Adipose tissue (tissue), 3 donors: ENCODE results near the gene RAB3A. TPM values are rescaled to one million over a fixed set of nuclear protein-coding genes. Genes with fewer than 3 reads are reported as not detected.

Source experiments
- H3K27ac ChIP-seq: one replicate; pipeline ENCODE4 v1.5.1; 2013; ENCODE audit warnings: low read depth, low read length
- WGBS, 3 donors: extraction: QIAGEN DNeasy Blood & Tissue Kit; methylation state at CpG; one replicate each; pipeline ENCODE4 v1.1.7; 2013; 5-methylcytosine and 5-hydroxymethylcytosine counted together
- polyA plus RNA-seq, 3 donors: library from polyadenylated mRNA; stranded (reverse); fragments of 200-250 nt; gene quantifications; one replicate each; pipeline ENCODE4 v1.2.3, GENCODE V29; 2013
- donor health status: healthy with polysubstance abuse.
- donor health status: Bipolar disorder and iron deficiency.
- donor health status: healthy.

RAB3A gene, protein sequence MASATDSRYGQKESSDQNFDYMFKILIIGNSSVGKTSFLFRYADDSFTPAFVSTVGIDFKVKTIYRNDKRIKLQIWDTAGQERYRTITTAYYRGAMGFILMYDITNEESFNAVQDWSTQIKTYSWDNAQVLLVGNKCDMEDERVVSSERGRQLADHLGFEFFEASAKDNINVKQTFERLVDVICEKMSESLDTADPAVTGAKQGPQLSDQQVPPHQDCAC
- polyA plus RNA-seq: 1 to 10 TPM in 2 of 3 donors, under 1 TPM in 1; 1.00 to 5.2 (median 1.5) TPM

DNA sequence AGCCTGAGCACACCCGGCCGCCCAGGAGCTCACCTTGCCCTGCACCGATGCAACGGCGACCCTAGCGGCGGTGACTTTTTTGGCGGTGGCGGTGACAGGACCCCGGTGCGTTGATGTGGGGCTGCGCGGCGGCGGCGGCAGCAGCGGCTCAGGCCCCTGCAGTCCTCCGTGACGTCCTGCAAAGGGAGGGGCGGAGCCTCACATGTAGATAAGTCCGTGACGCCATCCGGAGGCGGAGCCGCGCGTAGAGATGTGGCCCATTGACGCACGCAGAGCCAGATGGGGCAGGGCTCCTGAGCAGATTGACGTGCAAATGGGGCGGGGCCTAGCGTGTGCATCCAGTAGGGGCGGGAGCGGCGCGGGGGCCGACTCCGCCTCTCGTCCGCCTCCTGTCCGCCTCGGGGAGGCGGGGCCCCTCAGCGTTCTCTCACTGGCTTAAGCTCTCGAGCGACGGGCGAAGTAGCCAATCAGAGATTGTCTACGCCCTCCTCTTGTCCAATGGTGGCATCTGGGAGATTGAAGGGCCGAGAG lies at the start of gene RAB3A:
TSS of gene RAB3A (minus strand) at position 180 of the 531 bp plus-strand sequence. CDS start 1,302 bp downstream, outside the sequence.
- H3K27ac ChIP-seq: peak within 1 kb of the TSS; percentile 65
- 0 to 1% (median 0%) methylated on average over 47 to 50 of the region's 50 CpGs for WGBS, 3 donors

DNA sequence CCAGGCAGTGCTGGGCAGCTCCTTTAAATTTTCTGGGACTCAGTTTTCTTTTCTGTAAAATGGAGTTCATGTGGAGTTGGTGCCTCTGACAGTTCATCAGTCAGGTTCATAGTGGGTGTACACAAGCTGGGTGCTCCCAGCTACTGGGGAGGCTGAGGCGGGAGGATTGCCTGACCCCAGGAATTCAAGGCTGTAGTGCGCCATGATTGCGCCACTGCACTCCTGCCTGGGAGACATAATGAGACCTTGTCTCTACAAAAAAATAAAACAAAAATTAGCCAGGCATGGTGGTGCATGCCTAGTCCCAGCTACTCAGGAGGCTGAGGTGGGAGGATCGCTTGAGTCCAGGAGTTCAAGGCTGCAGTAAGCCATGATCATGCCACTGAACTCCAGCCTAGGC lies 49.3 kb upstream of the RAB3A start:
- H3K27ac ChIP-seq: no peak overlapping the region
- WGBS, 3 donors: 81 to 85% (median 81%) methylated on average over 4 of the region's 4 CpGs

DNA sequence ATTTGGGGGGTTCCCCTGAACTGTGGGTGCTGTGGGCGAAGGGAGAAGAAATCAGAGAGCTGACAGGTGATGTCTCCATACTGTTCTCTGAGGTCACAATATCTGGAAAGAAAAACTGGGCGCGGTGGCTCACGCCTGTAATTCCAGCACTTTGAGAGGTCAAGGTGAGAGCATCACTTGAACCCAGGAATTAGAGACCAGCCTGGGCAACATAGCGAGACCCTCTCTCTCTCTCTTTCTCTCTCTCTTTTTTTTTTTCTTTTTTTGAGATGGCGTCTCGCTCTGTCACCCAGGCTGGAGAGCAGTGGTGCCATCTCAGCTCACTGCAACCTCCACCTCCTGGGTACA lies 48.5 kb upstream of the RAB3A start:
- no peak overlapping the region for H3K27ac ChIP-seq
- WGBS, 3 donors: 61 to 81% (median 78%) methylated on average over 6 to 7 of the region's 7 CpGs

DNA sequence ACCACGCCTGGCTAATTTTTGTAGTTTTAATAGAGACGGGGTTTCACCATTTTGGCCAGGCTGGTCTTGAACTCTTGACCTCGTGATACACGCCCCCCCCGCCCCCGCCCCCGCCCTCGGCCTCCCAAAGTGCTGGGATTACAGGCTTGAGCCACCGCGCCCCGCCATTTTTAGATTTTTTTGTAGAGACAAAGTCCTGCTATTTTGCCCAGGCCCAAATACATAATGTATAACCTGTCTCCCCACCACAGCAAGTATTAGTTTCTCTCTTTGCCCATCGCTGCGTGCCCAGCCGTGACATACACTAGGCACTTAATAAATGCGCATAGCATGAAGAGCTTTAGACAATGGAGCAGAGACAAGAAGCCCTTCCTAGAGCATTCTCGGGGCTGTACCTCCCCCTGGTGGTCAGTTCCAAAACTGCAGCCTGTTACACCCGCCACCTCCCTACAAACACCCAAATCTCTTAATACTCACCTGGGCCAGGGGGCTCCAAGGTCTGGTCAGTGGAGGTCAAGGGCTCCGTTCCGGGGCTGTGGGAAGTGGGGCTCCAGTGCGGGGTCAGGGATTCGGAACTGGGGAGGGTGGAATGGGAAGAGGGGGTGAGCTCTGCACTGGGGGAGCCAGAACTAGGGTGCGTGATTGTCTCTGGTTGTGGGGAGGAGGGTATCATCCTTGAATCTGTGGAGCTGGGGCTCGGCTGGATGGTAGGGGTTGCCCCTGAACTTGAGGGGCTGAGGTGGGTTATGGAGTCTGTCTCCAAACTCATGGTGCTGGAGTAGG lies 47.9 kb upstream of the RAB3A start:
- 20 to 22% (median 21%) methylated on average over 21 to 23 of the region's 23 CpGs for WGBS, 3 donors
- H3K27ac ChIP-seq: no peak overlapping the region

DNA sequence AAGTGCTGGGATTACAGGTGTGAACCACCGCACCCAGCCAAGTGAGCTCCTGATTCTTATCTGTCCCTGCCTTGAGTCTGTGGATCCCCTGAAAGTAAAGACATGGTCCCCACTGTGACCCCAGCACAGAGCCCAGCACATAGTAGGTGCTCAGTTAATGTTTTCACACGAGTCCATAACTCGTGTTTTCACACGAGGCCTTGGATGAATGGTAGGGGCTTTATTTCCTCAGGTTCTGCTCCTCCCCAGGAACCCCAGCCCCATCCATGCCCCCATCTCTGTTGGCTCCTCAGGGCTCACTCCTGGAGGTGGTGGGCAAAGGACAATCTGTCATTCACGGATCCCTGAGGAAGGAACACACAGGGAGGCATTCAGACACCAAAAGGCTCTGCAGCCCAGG lies 46.0 kb upstream of the RAB3A start:
- H3K27ac ChIP-seq: no peak overlapping the region
- WGBS, 3 donors: 84 to 92% (median 90%) methylated on average over 5 of the region's 5 CpGs

DNA sequence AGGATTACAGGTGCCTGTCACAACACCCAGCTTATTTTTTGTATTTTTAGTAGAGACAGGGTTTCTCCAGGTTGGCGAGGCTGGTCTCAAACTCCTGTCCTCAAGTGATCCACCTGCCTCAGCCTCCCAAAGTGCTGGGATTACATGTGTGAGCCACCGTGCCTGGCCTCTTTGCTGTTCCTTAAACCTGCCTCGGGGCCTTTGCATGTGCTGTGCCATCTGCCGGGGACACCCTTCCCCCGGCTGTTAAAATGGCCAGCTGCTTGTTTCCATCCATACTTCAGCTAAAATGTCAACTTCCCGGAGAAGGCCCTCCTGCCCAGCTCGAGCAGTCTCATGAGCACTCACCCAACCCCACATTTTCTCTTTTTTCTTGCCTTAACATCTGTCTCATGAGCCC lies 41.5 kb upstream of the RAB3A start:
- no peak overlapping the region for H3K27ac ChIP-seq
- WGBS, 3 donors: 69 to 76% (median 71%) methylated on average over 7 of the region's 7 CpGs

DNA sequence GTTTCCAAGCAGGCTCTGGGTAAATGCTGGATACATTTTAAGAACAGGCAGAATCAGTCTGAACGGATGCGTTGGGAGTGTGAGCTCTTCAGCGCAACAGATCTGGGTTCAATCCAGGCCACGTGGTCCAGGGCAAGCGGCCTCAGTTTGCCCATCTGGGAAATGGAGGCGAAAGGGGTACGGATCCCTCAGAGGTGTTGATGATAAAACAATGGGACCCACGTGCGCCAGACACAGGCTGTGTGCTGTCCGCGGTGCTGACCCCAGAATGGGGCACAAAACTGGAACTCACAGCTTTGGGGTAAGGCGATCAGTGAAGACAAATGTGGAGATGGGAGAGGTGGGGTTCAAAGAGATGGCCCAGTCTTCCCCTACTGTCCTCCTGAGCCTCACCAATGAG lies 35.5 kb upstream of the RAB3A start:
- 25 to 31% (median 29%) methylated on average over 12 of the region's 12 CpGs for WGBS, 3 donors
- no peak overlapping the region for H3K27ac ChIP-seq

DNA sequence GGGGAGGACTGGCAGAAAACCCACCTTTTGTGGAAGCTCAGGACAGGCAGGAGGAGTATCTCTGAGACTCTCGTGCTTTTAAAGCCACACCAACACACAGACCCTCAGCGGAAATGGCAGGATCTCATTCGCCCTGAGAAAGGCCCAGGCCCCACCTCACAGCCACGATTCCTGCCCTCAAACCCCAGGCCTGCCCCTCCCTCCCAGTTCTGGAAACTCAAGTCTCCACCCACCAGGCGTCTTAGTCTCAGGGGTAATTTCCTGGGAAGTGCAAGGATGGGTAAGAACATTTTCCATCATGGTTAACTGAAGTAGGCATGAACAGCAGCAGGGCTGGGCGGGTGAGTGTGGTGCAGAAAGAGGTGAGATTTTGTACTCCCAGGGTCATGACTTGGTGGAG lies 30.4 kb upstream of the RAB3A start:
- no peak overlapping the region for H3K27ac ChIP-seq
- WGBS, 3 donors: 29 to 43% (median 35%) methylated on average over 6 of the region's 6 CpGs

DNA sequence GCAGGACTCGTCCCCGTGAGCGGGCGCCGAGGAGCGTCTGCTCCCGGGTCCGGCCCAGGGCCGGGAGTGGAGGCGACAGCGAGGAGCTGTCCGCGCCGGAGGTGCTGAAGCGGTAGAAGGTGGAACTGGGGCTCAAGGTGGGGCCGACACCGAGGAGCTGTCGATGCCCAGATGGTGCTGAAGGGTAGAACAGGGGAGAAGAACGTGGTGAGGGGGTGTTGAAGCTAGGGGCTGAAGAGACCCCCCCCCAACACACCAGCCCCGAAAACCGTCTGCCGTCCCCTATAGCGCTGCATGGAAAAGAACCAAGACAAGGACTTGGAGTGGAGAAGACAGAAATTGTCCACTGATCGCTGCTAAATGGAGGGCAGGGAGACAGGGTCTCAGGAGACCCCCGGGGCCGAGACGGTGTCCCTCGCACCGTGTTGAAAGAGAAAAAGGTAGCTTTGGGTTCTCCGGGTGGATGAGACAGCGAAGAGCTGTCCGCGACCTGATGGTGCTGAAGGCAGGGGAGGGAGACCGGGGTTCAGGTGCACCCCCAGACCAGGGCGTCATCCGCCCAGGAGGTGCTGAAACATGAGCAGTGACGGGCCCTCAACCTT lies 29.5 kb upstream of the RAB3A start:
- H3K27ac ChIP-seq: no peak overlapping the region
- WGBS, 3 donors: 15 to 23% (median 16%) methylated on average over 35 to 37 of the region's 37 CpGs

DNA sequence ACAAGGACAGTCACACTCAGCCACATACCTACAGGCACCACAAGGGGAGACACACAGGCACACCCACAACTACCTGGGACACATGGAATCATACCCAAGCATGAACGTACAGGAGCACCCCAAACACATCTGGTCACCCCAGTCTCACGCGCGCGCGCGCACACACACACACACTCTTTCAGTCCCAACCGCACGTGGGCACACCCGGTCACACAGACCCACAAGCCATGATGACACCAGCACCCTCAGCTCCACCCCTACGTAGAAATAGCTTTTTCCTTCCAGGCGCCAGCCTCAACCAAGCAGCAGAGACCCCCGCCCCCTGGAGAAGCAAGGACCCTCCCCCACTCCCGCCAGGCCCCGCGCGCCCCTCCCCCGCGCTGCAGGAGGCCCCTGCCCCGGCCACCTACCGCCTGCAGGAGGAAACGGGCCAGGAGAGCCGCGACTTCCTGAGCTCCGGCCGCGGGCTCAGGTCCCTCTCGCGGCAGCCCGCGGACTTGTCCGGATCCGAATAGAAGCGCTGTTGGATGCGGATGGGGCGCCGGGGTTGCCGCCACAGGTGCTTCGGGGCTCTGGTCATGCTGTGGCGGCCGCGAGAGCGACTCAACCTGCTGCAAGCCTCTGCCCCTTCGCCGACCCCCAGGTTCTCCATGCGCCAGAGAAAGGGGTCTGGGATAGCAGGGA lies 28.8 kb upstream of the RAB3A start:
- H3K27ac ChIP-seq: no peak overlapping the region
- 4 to 7% (median 5%) methylated on average over 46 of the region's 46 CpGs for WGBS, 3 donors

DNA sequence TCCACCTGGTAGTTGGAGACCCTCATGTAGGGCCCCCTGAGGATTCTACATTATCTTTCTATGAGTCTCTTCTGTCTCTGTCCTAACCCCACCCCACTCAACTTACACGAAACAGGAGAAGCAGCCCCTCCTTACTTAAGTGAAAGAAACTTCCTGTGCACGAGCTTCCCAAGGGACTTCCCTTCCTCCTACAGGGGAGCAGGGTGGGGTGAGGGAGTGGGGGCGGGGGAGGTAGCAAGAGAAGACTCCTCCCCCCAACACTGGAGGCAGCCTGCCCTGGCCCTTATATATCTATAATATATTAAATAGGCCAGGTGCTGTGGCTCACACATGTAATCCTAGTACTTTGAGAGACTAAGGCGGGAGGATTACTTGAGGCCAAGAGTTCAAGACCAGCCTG lies 27.9 kb upstream of the RAB3A start:
- 16 to 23% (median 22%) methylated on average over 4 of the region's 4 CpGs for WGBS, 3 donors
- no peak overlapping the region for H3K27ac ChIP-seq

DNA sequence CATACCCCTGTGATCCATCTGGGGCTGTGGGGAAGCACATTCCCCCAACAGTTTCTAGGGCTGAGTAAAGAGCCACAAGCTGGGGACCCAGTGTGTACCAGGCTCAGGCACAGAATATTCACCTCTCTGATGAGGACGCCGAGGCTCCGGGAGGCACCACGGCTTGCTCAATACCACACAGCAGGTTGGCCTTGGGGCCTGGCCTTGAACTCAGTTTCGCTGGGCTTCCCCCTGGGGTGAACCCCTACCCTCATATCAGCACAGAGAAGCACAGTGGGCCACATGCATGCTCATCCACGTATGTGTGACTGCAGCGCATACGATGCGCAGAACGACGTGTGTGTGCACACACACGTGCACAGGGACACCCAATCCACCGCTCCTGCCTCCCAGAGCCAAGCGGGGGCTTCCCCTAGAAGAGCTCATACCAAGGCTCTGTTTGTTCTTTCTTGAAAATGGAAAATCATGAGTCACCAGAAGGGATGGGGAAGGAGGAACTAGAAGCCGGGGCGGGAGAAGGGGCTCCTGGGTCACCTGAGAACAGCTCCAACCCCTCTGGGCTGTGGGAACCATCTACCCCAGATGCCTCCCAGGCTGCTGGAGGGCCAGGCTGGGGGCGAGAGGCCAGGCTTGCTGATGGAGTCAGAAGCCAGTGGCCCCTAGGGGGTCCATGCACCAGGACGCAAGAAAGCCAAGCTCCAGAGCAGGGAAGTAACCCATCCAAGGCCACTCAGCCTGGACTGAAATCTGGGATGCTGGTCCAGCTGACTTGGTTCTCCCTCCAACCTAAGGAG lies 27.3 kb upstream of the RAB3A start:
- 42 to 51% (median 46%) methylated on average over 18 of the region's 18 CpGs for WGBS, 3 donors
- H3K27ac ChIP-seq: no peak overlapping the region

DNA sequence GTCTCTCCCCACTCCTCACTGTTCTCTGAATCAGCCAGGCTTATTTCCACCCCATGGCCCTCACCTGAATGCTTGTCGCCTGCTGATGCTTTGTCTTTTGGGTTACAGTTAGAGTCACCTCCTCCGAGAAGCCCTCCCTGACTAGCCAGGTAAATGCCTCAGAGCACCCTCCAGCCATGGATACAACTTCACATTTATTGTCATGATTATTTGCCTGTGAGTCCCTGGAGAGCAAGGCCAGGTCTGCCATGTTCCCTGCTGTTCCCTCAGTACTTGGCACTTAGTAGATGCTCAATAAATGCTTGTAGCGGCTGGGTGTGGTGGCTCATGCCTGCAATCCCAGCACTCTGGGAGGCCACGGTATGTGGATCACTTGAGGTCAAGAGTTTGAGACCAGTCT lies 26.1 kb upstream of the RAB3A start:
- 78 to 85% (median 81%) methylated on average over 4 of the region's 4 CpGs for WGBS, 3 donors

DNA sequence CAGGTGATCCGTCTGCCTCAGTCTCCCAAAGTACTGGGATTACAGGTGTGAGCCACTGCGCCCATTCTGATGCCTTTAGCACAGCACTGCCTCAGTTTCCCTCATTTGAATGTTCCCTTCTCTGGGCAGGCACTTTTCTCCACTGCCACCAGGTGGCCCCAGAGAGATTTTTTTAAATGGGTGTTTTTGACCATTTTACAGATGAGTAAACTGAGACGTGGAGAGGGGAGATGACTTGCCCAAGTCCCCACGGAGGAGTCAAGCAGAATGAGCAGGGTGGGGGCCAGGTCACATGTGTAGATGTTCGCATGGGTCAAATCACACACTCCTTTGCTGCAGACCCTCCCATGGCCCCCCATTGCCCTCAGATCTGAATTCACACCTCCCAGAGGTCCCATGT lies 25.6 kb upstream of the RAB3A start:
- WGBS, 3 donors: 66 to 79% (median 68%) methylated on average over 5 of the region's 5 CpGs
- H3K27ac ChIP-seq: no peak overlapping the region

More for the DNA sequence above, 26.1 kb upstream of the RAB3A start:
- H3K27ac ChIP-seq: no peak overlapping the region

DNA sequence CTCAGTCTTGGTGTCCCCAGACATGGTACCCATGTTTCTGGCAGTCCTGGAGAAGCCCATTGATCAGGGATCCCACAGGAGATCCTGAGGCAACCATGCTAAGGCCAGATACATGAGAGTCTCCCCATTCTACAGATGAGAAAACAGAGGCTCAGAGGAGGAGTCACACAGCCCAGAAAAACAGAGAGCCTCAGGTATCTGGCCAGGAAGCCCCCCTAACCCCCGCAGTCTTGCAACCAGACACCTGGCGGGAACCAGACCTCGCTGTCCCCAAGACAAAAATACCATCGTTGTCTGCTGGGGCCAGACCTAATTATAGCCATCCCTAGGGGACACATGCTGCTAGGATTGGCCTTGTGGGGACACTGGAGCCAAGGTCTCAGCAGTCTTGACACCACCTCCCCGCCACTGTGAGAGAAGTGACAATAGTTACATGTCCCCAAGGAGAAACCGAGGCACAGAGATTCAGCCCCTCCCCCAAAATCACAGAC lies 24.0 kb upstream of the RAB3A start:
- WGBS, 3 donors: 67 to 70% (median 69%) methylated on average over 6 of the region's 6 CpGs
- H3K27ac ChIP-seq: no peak overlapping the region

DNA sequence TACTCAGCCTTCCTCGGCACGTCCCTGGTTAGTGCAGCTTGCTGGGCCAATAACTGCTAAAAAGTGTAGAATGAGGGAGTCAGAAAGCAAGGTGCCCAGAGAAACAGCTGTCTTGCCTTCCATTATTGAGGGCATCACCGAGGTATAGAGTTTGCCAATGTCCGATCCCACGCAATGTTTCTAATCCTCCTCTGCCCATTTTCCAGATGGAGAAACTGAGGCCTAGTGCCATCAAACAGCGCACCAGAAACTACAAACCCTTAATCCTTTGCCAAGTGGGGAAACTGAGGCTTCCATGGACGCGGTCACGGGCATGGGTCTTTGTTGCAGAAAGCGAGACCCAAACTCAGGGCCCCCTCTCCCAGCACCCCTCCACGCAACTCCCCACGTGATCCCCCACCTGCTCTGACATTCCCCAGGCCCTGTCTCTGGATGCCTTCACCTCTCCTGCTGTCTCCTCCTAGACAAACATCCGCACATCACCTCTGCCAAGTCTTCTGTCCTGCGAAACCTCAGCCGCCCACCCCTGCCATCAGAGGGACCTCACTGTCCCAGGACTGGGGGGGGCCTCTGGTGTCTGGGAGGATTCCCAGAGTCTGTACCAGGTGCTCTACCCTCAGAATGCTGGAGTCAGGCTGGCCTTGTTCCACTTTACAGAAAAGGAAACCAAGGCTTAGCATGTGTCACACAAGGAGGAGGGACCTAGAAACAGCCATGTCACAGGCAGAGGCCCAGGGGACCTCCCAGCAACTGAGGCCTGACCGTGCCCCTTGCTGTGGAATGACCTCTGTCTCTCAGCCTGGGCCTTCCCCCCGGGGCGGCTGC lies 23.3 kb upstream of the RAB3A start:
- WGBS, 3 donors: 77 to 82% (median 81%) methylated on average over 18 of the region's 18 CpGs
- no peak overlapping the region for H3K27ac ChIP-seq
